ENCODE data around the gene SOX15.

- TF ChIP-seq CTCF (IDR thresholded peaks at IDR 0.05) (no peak), POLR2A (IDR thresholded peaks at IDR 0.05) (no peak), POLR2AphosphoS5 (IDR thresholded peaks at IDR 0.05) (no peak)
Observed at GRCh38 chr17:7633093-7633492, 43.2 kb upstream of the SOX15 start.
